HepG2 (cell line): ENCODE measurements around the gene RSPRY1. TPM values are rescaled to one million over a fixed set of nuclear protein-coding genes. Genes with fewer than 3 reads are reported as not detected.

Source experiments
- CBX2 ChIP-seq, 2 experiments: fragments of 200-600 bp in 1 of 2; sonication (generic); formaldehyde crosslinking in 1 of 2; IDR thresholded peaks; 2 replicates each; pipeline versions ENCODE4 v1.7.0 to v1.8.1; 2018 to 2022; ENCODE audit warnings: low read depth in 2 of 2, low read length in 1 of 2, mild to moderate bottlenecking in 1 of 2, missing genetic modification reagents in 1 of 2
- HDAC2 ChIP-seq: sonication (generic); formaldehyde crosslinking; IDR thresholded peaks from 2 replicates; pipeline ENCODE4 v1.4.0; 2020; ENCODE audit warnings: missing genetic modification reagents
- KDM6A ChIP-seq: IDR thresholded peaks from 2 replicates; pipeline ENCODE4 v1.6.1; 2016; ENCODE audit warnings: low read depth
- NFKBIZ ChIP-seq: IDR thresholded peaks from 2 replicates; pipeline ENCODE4 v1.6.1; 2018; ENCODE audit warnings: missing genetic modification reagents, missing compliant biosample characterization
- NR2F2 ChIP-seq: IDR thresholded peaks from 2 replicates; pipeline ENCODE4 v1.6.1; 2012; ENCODE audit warnings: low read depth, inconsistent platforms, borderline replicate concordance
- NR2F6 ChIP-seq, 2 experiments: IDR thresholded peaks; 2 replicates each; pipeline ENCODE4 v1.6.1; 2016; ENCODE audit warnings: antibody characterized with exemption in 1 of 2, mild to moderate bottlenecking in 1 of 2
- PHF21A ChIP-seq: sonication (generic); formaldehyde crosslinking; IDR thresholded peaks from 2 replicates; pipeline ENCODE4 v1.5.0; 2020; ENCODE audit warnings: mild to moderate bottlenecking, missing genetic modification reagents
- POLR2AphosphoS5 ChIP-seq: IDR thresholded peaks from 2 replicates; pipeline ENCODE4 v1.6.1; 2012; ENCODE audit warnings: low read depth, low read length
- RNF219 ChIP-seq: sonication (generic); formaldehyde crosslinking; IDR thresholded peaks from 2 replicates; pipeline ENCODE4 v1.5.0; 2020; ENCODE audit warnings: mild to moderate bottlenecking, missing genetic modification reagents
- SALL2 ChIP-seq: sonication (generic); formaldehyde crosslinking; IDR thresholded peaks from 2 replicates; pipeline ENCODE4 v1.8.1; 2023; ENCODE audit warnings: mild to moderate bottlenecking, missing genetic modification reagents, inconsistent platforms
- SAP130 ChIP-seq: IDR thresholded peaks from 2 replicates; pipeline ENCODE4 v1.6.1; 2016; ENCODE audit warnings: low read depth
- ZFY ChIP-seq: sonication (generic); formaldehyde crosslinking; IDR thresholded peaks from 2 replicates; pipeline ENCODE4 v1.4.0; 2020; ENCODE audit warnings: missing genetic modification reagents
- ZKSCAN8 ChIP-seq: IDR thresholded peaks from 2 replicates; pipeline ENCODE4 v1.6.1; 2016; ENCODE audit warnings: borderline replicate concordance, missing genetic modification reagents, missing compliant biosample characterization
- ZNF121 ChIP-seq: sonication (generic); formaldehyde crosslinking; IDR thresholded peaks from 2 replicates; pipeline ENCODE4 v1.5.0; 2020; ENCODE audit warnings: mild to moderate bottlenecking, missing genetic modification reagents
- ZNF234 ChIP-seq: sonication (generic); formaldehyde crosslinking; conservative IDR thresholded peaks from 2 replicates; pipeline ENCODE4 v1.5.1; 2020; ENCODE audit warnings: mild to moderate bottlenecking, missing genetic modification reagents
- ZNF337 ChIP-seq: sonication (generic); formaldehyde crosslinking; IDR thresholded peaks from 2 replicates; pipeline ENCODE4 v1.5.1; 2020; ENCODE audit warnings: missing genetic modification reagents, low read depth, mild to moderate bottlenecking, borderline replicate concordance
- ZNF33A ChIP-seq: sonication (generic); formaldehyde crosslinking; IDR thresholded peaks from 2 replicates; pipeline ENCODE4 v1.5.1; 2020; ENCODE audit warnings: missing genetic modification reagents, mild to moderate bottlenecking, moderate library complexity, borderline replicate concordance
- ZNF557 ChIP-seq: sonication (generic); formaldehyde crosslinking; IDR thresholded peaks from 2 replicates; pipeline ENCODE4 v1.4.0; 2020; ENCODE audit warnings: missing genetic modification reagents
- ZNF572 ChIP-seq: sonication (generic); formaldehyde crosslinking; IDR thresholded peaks from 2 replicates; pipeline ENCODE4 v1.5.1; 2020; ENCODE audit warnings: mild to moderate bottlenecking, missing genetic modification reagents
- ZNF652 ChIP-seq: IDR thresholded peaks from 2 replicates; pipeline ENCODE4 v1.6.1; 2016; ENCODE audit warnings: low read depth, borderline replicate concordance
- ZNF7 ChIP-seq: IDR thresholded peaks from 2 replicates; pipeline ENCODE4 v1.6.1; 2016; ENCODE audit warnings: missing biosample characterization, missing genetic modification reagents
- ZNF768 ChIP-seq: sonication (generic); formaldehyde crosslinking; IDR thresholded peaks from 2 replicates; pipeline ENCODE4 v1.4.0; 2020; ENCODE audit warnings: missing genetic modification reagents
- polyA plus RNA-seq, 8 experiments: library from polyadenylated mRNA; depleted of rRNA in 3 of 8; stranded (reverse) in 7 of 8; unstranded in 1 of 8; fragments of >200 nt; fragmentation: Illumina TruSeq in 4 of 8; extraction: Trizol in 4 of 8; gene quantifications; 2 replicates each; pipeline versions ENCODE4 v1.2.1 to v1.2.3, GENCODE V29; 2011 to 2016; ENCODE audit warnings: low read depth in 4 of 8, missing spikeins in 1 of 8, mixed read lengths in 1 of 8; ENCODE audit not compliant: insufficient read depth in 1 of 8
- total RNA-seq, 5 experiments: library from RNA; depleted of rRNA; stranded (reverse); fragments of >200 nt; fragmentation: Illumina TruSeq; extraction: Trizol; gene quantifications; 2 replicates each; pipeline ENCODE4 v1.2.3, GENCODE V29; 2016; ENCODE audit warnings: low read depth in 1 of 5
- TF ChIP-seq, protein P1 (sequence below): sonication (generic); formaldehyde crosslinking; IDR thresholded peaks from 2 replicates; pipeline ENCODE4 v1.4.0; 2020; ENCODE audit warnings: mild to moderate bottlenecking, missing genetic modification reagents

Gene RSPRY1
- total and polyA plus RNA-seq, 2 of the 13 experiments (the other 11 are each of a cell fraction or from before 2014, with no cell fraction given): 53.4 to 61.0 TPM

GRCh38 chr16:57185945-57186871 lies at the start of gene RSPRY1, which contains the start of gene PSME3IP1 (continued):
- TF ChIP-seq, protein P1, sequence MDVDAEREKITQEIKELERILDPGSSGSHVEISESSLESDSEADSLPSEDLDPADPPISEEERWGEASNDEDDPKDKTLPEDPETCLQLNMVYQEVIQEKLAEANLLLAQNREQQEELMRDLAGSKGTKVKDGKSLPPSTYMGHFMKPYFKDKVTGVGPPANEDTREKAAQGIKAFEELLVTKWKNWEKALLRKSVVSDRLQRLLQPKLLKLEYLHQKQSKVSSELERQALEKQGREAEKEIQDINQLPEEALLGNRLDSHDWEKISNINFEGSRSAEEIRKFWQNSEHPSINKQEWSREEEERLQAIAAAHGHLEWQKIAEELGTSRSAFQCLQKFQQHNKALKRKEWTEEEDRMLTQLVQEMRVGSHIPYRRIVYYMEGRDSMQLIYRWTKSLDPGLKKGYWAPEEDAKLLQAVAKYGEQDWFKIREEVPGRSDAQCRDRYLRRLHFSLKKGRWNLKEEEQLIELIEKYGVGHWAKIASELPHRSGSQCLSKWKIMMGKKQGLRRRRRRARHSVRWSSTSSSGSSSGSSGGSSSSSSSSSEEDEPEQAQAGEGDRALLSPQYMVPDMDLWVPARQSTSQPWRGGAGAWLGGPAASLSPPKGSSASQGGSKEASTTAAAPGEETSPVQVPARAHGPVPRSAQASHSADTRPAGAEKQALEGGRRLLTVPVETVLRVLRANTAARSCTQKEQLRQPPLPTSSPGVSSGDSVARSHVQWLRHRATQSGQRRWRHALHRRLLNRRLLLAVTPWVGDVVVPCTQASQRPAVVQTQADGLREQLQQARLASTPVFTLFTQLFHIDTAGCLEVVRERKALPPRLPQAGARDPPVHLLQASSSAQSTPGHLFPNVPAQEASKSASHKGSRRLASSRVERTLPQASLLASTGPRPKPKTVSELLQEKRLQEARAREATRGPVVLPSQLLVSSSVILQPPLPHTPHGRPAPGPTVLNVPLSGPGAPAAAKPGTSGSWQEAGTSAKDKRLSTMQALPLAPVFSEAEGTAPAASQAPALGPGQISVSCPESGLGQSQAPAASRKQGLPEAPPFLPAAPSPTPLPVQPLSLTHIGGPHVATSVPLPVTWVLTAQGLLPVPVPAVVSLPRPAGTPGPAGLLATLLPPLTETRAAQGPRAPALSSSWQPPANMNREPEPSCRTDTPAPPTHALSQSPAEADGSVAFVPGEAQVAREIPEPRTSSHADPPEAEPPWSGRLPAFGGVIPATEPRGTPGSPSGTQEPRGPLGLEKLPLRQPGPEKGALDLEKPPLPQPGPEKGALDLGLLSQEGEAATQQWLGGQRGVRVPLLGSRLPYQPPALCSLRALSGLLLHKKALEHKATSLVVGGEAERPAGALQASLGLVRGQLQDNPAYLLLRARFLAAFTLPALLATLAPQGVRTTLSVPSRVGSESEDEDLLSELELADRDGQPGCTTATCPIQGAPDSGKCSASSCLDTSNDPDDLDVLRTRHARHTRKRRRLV (CRISPR knock-in tag): no peak; the same call in 1 of the 2 replicates
- no peak for TF ChIP-seq NR2F6 (IDR thresholded peaks at IDR 0.05)
- TF ChIP-seq NR2F6 (CRISPR knock-in tag; IDR thresholded peaks at IDR 0.05): peak; percentile 59; the same call in 1 of the 2 replicates
- TF ChIP-seq ZNF33A (CRISPR knock-in tag): no peak
- peak; percentile 79 for TF ChIP-seq HDAC2
- no peak for TF ChIP-seq ZNF337 (CRISPR knock-in tag)
- peak; percentile 46; the same call in 1 of the 2 replicates for TF ChIP-seq NFKBIZ (CRISPR knock-in tag)
- TF ChIP-seq POLR2AphosphoS5: peak; percentile 81
- TF ChIP-seq RNF219: no peak
- TF ChIP-seq SAP130 (CRISPR knock-in tag): peak; percentile 89
- TF ChIP-seq ZNF768: peak; percentile 83; the same call in 1 of the 2 replicates
- no peak for TF ChIP-seq CBX2 (IDR thresholded peaks at IDR 0.05; ENCODE audit: low read depth, low read length)
- TF ChIP-seq CBX2 (CRISPR knock-in tag; IDR thresholded peaks at IDR 0.05; ENCODE audit: low read depth): 0 out of 2 replicates have a peak, but pooled peaks have one; percentile 90
- no peak for TF ChIP-seq NR2F2
- TF ChIP-seq ZFY: peak; percentile 63
- TF ChIP-seq ZNF121: no peak
- TF ChIP-seq ZNF7 (CRISPR knock-in tag): no peak
- TF ChIP-seq KDM6A (CRISPR knock-in tag): no peak
- peak; percentile 34; the same call in 1 of the 2 replicates for TF ChIP-seq ZNF572 (CRISPR knock-in tag)
- TF ChIP-seq ZNF234 (CRISPR knock-in tag): peak; percentile 46; the same call in 1 of the 2 replicates
- peak; percentile 12 for TF ChIP-seq SALL2 (CRISPR knock-in tag)
- peak; percentile 15; the same call in 1 of the 2 replicates for TF ChIP-seq PHF21A (CRISPR knock-in tag)
- no peak for TF ChIP-seq ZNF652 (CRISPR knock-in tag)
- no peak for TF ChIP-seq ZNF557 (CRISPR knock-in tag)
- no peak for TF ChIP-seq ZKSCAN8 (CRISPR knock-in tag)
